Measurements from ENCODE around the gene PTPN6. TPM values are rescaled to one million over a fixed set of nuclear protein-coding genes. Genes with fewer than 3 reads are reported as not detected.

The PTPN6 gene
- total RNA-seq, 1 donor, result 0.36 TPM

DNA sequence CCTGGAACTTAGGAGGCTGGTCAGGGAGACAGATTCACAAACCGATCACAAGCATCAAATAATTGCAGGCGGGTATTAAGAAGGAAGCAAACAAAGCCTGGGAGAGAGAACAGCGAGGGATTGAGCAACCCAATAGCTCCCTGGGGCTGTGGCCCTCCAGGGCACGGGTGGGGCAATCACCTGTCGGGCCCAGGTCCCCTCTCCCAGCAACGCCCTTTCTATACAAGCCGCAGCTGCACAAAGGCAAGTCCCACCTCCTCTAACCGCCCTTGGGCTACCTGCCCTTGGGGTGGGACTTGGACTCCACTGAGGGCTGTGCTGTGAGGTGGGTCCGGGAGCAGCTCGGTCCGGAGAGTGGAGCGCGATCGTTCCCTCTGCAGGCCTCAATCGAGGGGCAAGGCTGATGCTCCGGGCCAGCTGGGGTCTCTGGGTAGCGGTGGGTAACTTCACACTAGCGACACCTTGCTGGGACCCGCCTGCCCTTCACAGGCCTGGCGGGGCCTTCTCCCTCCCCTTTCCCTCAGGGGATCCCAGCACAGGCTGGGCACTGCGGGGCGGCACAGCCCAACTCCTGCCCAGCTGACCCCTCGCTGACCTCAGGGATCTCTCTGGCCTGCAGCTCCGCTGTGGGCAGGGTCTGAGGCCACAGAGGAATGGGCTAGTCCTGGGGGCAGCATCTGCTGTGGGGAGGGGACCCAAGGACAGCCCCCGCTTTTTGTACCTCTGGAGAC, 11.3 kb downstream of the PTPN6 start:
- peak overlapping the region; percentile 90 for H2AFZ ChIP-seq (ENCODE audit: low read length)
- TF ChIP-seq, protein P1, sequence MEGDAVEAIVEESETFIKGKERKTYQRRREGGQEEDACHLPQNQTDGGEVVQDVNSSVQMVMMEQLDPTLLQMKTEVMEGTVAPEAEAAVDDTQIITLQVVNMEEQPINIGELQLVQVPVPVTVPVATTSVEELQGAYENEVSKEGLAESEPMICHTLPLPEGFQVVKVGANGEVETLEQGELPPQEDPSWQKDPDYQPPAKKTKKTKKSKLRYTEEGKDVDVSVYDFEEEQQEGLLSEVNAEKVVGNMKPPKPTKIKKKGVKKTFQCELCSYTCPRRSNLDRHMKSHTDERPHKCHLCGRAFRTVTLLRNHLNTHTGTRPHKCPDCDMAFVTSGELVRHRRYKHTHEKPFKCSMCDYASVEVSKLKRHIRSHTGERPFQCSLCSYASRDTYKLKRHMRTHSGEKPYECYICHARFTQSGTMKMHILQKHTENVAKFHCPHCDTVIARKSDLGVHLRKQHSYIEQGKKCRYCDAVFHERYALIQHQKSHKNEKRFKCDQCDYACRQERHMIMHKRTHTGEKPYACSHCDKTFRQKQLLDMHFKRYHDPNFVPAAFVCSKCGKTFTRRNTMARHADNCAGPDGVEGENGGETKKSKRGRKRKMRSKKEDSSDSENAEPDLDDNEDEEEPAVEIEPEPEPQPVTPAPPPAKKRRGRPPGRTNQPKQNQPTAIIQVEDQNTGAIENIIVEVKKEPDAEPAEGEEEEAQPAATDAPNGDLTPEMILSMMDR (IDR thresholded peaks at IDR 0.05; ENCODE audit: extremely low read depth, low read depth, low read length), result no peak
- DNase-seq (ENCODE audit: insufficient read length, low spot score, missing footprints), result no peak

DNA sequence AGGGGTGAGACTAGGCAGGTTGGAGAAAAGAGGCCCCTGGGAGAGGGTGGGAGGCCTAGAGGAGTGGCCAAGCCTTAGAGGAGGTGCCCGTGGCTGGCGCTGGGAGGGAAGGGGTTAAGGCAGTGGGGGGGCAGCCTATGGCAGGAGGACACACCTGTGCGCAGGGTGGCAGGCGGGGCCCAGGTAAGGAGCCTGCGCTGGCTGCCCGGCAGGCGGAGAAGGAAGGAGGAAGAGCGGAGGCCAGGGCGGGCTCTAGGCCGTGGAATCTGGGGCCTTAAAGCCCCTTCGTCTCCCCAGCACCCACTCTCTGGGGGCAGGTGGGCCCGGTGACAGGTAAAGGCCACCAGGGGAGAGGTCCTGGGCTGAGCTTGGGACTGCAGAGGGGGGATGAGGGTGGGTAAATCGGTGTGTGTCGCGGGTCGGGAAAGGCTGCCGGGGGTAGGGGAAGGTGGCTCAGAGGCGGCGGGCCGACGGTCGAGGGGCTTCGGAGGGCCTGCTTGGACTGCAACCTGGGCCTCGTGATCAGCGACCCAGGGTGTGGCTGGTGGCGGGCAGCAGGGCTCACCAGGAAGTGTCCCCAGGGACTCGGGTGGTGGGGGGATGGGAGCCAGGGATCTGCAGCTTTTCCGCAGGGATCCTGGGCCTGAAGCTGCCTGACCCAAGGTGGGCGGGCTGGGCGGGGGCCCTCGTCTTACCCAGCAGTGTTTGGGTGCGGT, 12.0 kb downstream of the PTPN6 start:
- H2AFZ ChIP-seq (ENCODE audit: low read length), result no peak overlapping the region
- DNase-seq (ENCODE audit: insufficient read length, low spot score, missing footprints), result no peak
- H4K20me1 ChIP-seq (ENCODE audit: insufficient read depth, low read length), result peaks cover 4% of the 10 kb centered on the region
- H3K9me3 ChIP-seq (ENCODE audit: low read depth, low read length), result no peaks in the 10 kb centered on the region
- TF ChIP-seq, protein P1 (IDR thresholded peaks at IDR 0.05; ENCODE audit: extremely low read depth, low read depth, low read length), result no peak
- H3K4me1 ChIP-seq (ENCODE audit: insufficient read depth, low read length), result peaks cover 16% of the 10 kb centered on the region
- H3K27me3 ChIP-seq (ENCODE audit: insufficient read depth, low read length), result no peaks in the 10 kb centered on the region
- peaks cover 35% of the 10 kb centered on the region for H3K36me3 ChIP-seq (ENCODE audit: insufficient read depth, low read length)
- H3K4me3 ChIP-seq (ENCODE audit: insufficient read depth, low read length), result no peak overlapping the region
- H3K79me2 ChIP-seq (ENCODE audit: insufficient read depth, low read length), result peaks cover 13% of the 10 kb centered on the region
- H3K4me2 ChIP-seq (ENCODE audit: insufficient read depth, low read length), result no peak overlapping the region
- H3K27ac ChIP-seq (ENCODE audit: low read depth, low read length), result no peak overlapping the region

More for the DNA sequence above, 11.3 kb downstream of the PTPN6 start:
- Histone ChIP-seq H3K4me2 (ENCODE audit: insufficient read depth, low read length) (peak overlapping the region; percentile 85), H3K4me3 (ENCODE audit: insufficient read depth, low read length) (peak overlapping the region; percentile 58), H3K9me3 (ENCODE audit: low read depth, low read length) (no peaks in the 10 kb centered on the region), H3K27me3 (ENCODE audit: insufficient read depth, low read length) (no peaks in the 10 kb centered on the region), H4K20me1 (ENCODE audit: insufficient read depth, low read length) (peaks cover 4% of the 10 kb centered on the region), H3K27ac (ENCODE audit: low read depth, low read length) (peak overlapping the region; percentile 93), H3K4me1 (ENCODE audit: insufficient read depth, low read length) (peaks cover 16% of the 10 kb centered on the region), H3K79me2 (ENCODE audit: insufficient read depth, low read length) (peaks cover 6% of the 10 kb centered on the region), H3K36me3 (ENCODE audit: insufficient read depth, low read length) (peaks cover 28% of the 10 kb centered on the region)

DNA sequence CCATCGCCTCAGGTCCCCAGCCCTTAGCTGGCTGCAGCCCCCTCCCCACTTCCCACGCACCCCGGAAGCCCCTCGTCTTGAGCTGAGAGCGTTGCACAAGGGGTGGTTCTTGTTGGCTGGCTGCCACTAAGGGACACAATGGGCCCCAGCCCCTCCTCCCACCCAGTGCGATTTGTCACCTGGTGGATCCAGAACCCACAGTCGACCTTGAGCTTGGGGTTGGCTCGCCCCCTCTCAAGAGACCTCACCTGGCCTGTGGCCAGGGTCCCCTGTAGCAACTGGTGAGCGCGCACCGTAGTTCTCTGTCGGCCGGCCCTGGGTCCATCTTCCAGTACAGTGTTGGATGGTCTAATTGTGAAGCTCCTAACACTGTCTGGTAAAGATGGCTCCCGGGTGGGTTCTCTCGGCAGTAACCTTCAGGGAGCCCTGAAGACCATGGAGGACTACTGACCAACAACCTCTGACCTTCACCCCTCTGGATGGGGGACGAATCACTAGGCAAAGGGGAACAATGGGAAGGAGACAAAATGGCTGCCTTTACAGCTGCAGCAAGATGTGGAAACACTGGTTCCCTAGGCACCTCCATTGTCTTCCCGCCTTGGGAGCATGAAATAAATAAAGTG, 12.7 kb downstream of the PTPN6 start:
- no peak overlapping the region for H2AFZ ChIP-seq (ENCODE audit: low read length)
- H3K4me2 ChIP-seq (ENCODE audit: insufficient read depth, low read length), result no peak overlapping the region
- H3K9me3 ChIP-seq (ENCODE audit: low read depth, low read length), result no peaks in the 10 kb centered on the region
- no peaks in the 10 kb centered on the region for H3K27me3 ChIP-seq (ENCODE audit: insufficient read depth, low read length)
- H3K27ac ChIP-seq (ENCODE audit: low read depth, low read length), result no peak overlapping the region
- peaks cover 4% of the 10 kb centered on the region for H4K20me1 ChIP-seq (ENCODE audit: insufficient read depth, low read length)
- peaks cover 19% of the 10 kb centered on the region for H3K4me1 ChIP-seq (ENCODE audit: insufficient read depth, low read length)
- TF ChIP-seq, protein P1 (IDR thresholded peaks at IDR 0.05; ENCODE audit: extremely low read depth, low read depth, low read length), result no peak
- H3K79me2 ChIP-seq (ENCODE audit: insufficient read depth, low read length), result peaks cover 20% of the 10 kb centered on the region
- no peak for DNase-seq (ENCODE audit: insufficient read length, low spot score, missing footprints)
- H3K4me3 ChIP-seq (ENCODE audit: insufficient read depth, low read length), result no peak overlapping the region
- H3K36me3 ChIP-seq (ENCODE audit: insufficient read depth, low read length), result peaks cover 42% of the 10 kb centered on the region

DNA sequence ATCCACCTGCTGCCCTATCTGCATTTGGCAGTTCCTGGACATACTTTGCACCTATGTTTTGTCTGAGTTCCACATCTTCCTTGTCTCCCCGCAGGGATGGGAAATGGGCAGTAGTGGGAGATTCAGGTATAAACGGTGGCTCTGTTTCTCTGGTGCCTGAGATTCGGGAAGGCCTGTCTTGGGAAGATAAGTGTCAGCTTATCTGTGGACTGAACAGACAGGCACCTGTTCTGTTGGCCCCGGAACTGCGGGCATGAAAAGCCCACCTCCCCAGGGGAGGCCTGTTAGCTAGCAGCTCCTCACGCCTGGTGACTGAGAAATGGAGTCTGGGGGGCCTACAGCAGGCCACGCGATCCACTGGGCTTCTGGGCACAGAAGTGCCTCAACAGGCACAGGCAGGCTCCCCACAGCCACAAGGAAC, 13.5 kb downstream of the PTPN6 start:
- TF ChIP-seq, protein P1 (IDR thresholded peaks at IDR 0.05; ENCODE audit: extremely low read depth, low read depth, low read length), result no peak
- no peak overlapping the region for H3K4me2 ChIP-seq (ENCODE audit: insufficient read depth, low read length)
- peaks cover 26% of the 10 kb centered on the region for H3K4me1 ChIP-seq (ENCODE audit: insufficient read depth, low read length)
- H3K79me2 ChIP-seq (ENCODE audit: insufficient read depth, low read length), result peaks cover 26% of the 10 kb centered on the region
- no peak overlapping the region for H3K4me3 ChIP-seq (ENCODE audit: insufficient read depth, low read length)
- peak overlapping the region; percentile 36 for H2AFZ ChIP-seq (ENCODE audit: low read length)
- peaks cover 46% of the 10 kb centered on the region for H3K36me3 ChIP-seq (ENCODE audit: insufficient read depth, low read length)
- H3K9me3 ChIP-seq (ENCODE audit: low read depth, low read length), result no peaks in the 10 kb centered on the region
- H4K20me1 ChIP-seq (ENCODE audit: insufficient read depth, low read length), result peaks cover 4% of the 10 kb centered on the region
- no peaks in the 10 kb centered on the region for H3K27me3 ChIP-seq (ENCODE audit: insufficient read depth, low read length)
- peak overlapping the region; percentile 48 for H3K27ac ChIP-seq (ENCODE audit: low read depth, low read length)
- DNase-seq (ENCODE audit: insufficient read length, low spot score, missing footprints), result no peak
